ENCODE measurements around the gene AURKA. TPM values are rescaled to one million over a fixed set of nuclear protein-coding genes. Genes with fewer than 3 reads are reported as not detected.
"Not testable (repeated sequence)": the region's sequence is repeated elsewhere in the genome, so short reads cannot be mapped to it uniquely, and the experiment has no call there.

AURKA gene
- total and polyA plus RNA-seq, 12 donors, result 1.1 to 56.6 (median 3.1) TPM

DNA sequence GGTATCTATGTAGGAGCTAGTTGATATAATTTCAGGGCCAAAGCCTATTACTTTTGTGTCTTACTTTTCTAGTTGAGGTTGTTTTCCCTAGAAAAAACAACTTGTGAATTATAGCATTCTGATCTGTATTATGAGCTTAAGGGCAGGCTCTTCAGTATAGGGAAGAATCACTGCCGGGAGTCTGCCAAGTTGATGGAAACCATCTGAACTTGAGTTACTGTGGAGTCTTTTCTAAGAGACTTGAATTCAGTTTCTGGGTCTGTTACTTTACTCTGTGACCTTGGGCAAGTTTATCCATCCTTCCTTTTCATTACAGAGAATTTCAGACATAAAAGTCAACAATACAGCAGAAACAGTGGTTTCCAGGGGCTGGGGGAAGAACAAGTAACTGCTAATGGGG, 17.9 kb upstream of the AURKA start:
- Histone ChIP-seq H3K9me3 (replicated peaks in 1 of 3) (no peaks in the 10 kb centered on the region), H3K27ac (peak overlapping the region in 4 of 5 donors; percentile 3 to 84 (median 35)), H3K36me3 (replicated peaks in 1 of 2) (peaks cover 0 to 28% of the 10 kb centered on the region in 2 donors), H3K27me3 (no peaks in the 10 kb centered on the region), H3K4me3 (no peak overlapping the region), H3K4me1 (replicated peaks in 1 of 2) (peaks cover 0 to 23% of the 10 kb centered on the region in 2 donors)
- no peak for TF ChIP-seq POLR2A (IDR thresholded peaks at IDR 0.05)
- TF ChIP-seq, protein P1, sequence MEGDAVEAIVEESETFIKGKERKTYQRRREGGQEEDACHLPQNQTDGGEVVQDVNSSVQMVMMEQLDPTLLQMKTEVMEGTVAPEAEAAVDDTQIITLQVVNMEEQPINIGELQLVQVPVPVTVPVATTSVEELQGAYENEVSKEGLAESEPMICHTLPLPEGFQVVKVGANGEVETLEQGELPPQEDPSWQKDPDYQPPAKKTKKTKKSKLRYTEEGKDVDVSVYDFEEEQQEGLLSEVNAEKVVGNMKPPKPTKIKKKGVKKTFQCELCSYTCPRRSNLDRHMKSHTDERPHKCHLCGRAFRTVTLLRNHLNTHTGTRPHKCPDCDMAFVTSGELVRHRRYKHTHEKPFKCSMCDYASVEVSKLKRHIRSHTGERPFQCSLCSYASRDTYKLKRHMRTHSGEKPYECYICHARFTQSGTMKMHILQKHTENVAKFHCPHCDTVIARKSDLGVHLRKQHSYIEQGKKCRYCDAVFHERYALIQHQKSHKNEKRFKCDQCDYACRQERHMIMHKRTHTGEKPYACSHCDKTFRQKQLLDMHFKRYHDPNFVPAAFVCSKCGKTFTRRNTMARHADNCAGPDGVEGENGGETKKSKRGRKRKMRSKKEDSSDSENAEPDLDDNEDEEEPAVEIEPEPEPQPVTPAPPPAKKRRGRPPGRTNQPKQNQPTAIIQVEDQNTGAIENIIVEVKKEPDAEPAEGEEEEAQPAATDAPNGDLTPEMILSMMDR (IDR thresholded peaks at IDR 0.05), result no peak
- peak in 1 of 7 donors; percentile 46 for DNase-seq
- 53 to 93% (median 78%) methylated on average over 1 of the region's 1 CpG for WGBS, 4 donors
- intact Hi-C loops (cut with DNase I), result no loop called here

DNA sequence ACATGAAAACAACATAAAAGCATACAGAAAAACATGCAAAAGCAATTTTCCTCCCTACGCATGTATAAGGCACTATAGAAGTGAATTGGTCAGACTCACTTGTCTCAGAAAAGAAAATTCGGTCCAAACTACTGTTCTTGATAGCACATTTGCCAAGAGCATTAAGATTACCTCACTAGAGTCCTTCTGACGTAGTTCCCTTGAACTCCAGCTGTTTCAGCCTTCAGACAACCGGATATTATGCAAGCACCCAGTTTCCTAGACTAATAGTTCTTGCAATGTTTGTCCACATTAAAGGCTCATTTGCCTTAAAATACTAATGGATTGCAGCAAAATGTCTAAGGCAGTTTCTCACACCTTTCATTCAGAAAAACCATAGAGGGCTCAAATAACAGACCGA, 17.5 kb upstream of the AURKA start:
- DNase-seq, result peak in 2 of 7 donors; percentile 27 to 48
- WGBS, 4 donors, result 38 to 51% (median 48%) methylated on average over 5 of the region's 5 CpGs
- H3K27me3 ChIP-seq, result no peaks in the 10 kb centered on the region
- peak overlapping the region in 3 of 5 donors; percentile 27 to 84 (median 43) for H3K27ac ChIP-seq
- H3K9me3 ChIP-seq (replicated peaks in 1 of 3), result no peaks in the 10 kb centered on the region
- intact Hi-C loops (cut with DNase I), result no loop called here
- H3K4me1 ChIP-seq (replicated peaks in 1 of 2), result peaks cover 0 to 23% of the 10 kb centered on the region in 2 donors
- H3K4me3 ChIP-seq, result no peak overlapping the region
- peaks cover 0 to 32% of the 10 kb centered on the region in 2 donors for H3K36me3 ChIP-seq (replicated peaks in 1 of 2)
- TF ChIP-seq, protein P1 (IDR thresholded peaks at IDR 0.05), result no peak
- no peak for TF ChIP-seq POLR2A (IDR thresholded peaks at IDR 0.05)

DNA sequence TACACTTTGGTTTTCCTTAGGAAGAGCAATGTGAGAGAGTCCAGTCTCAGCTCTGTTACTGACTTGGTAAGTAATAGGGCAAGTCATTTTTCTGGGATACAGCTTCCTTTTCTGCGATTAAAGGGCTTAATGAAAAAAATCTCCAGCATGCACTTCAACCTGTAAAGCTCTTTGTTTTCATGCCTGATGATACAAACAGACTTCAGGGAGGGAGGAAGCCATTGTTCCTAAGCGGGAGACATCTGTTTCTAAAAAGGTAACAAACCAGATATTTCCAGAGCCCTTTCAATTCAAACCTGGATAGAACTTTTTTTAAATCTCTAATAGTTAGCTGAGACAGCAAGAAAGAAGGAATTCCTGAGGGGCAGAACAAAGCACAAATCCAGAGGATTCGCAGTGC, 14.9 kb upstream of the AURKA start:
- no peak overlapping the region for H3K4me3 ChIP-seq
- TF ChIP-seq, protein P1 (IDR thresholded peaks at IDR 0.05), result no peak
- TF ChIP-seq POLR2A (IDR thresholded peaks at IDR 0.05), result no peak
- intact Hi-C loops (cut with DNase I), result no loop called here
- H3K27ac ChIP-seq, result no peak overlapping the region
- DNase-seq, result no peak
- WGBS, 4 donors, result 88 to 98% (median 95%) methylated on average over 3 of the region's 3 CpGs
- no peaks in the 10 kb centered on the region for H3K9me3 ChIP-seq (replicated peaks in 1 of 3)
- no peaks in the 10 kb centered on the region for H3K27me3 ChIP-seq
- peaks cover 0 to 23% of the 10 kb centered on the region in 2 donors for H3K4me1 ChIP-seq (replicated peaks in 1 of 2)
- H3K36me3 ChIP-seq (replicated peaks in 1 of 2), result peaks cover 0 to 52% of the 10 kb centered on the region in 2 donors

DNA sequence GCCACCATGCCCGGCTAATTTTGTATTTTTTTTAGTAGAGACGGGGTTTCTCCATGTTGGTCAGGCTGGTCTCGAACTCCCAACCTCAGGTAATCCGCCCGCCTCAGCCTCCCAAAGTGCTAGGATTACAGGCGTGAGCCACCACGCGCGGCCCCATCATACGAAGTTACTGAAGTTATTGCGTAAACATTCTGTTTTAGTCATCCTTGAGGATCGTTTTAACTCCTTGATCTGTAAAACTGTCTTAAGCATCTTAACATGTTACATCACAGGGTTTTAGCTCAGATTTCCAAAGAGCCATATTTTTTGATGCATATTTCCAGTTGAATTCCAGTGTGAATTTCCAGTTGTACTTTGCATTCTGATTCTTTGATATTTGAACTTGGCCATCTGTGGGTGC, 13.3 kb upstream of the AURKA start:
- H3K4me3 ChIP-seq; intact Hi-C loops (cut with DNase I); H3K27ac ChIP-seq; H3K27me3 ChIP-seq; H3K9me3 ChIP-seq (replicated peaks in 1 of 3): not testable (repeated sequence)
- peak in 1 of 7 donors; percentile 35 for DNase-seq
- WGBS, 4 donors, result 92 to 96% (median 92%) methylated on average over 12 of the region's 12 CpGs
- Histone ChIP-seq H3K4me1 (replicated peaks in 1 of 2) (peaks cover 0 to 11% of the 10 kb centered on the region in 2 donors), H3K36me3 (replicated peaks in 1 of 2) (peaks cover 0 to 59% of the 10 kb centered on the region in 2 donors)

DNA sequence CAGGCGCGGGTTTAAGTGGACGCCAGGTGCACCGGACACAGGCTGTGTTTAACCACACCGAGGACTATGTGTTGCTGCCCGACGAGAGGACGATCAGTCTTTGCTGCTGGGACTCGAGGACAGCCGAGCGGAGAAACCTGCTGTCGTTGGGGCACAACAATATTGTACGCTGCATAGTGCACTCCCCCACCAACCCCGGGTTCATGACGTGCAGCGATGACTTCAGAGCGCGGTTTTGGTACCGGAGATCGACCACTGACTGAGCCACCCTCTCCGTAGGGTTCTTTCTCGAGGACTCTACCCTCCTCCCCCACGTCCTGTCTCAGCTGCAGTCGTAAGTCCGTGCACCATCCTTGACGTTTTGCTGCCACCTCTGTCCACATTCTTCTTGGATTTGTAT, 11.4 kb upstream of the AURKA start:
- H3K27ac ChIP-seq, result no peak overlapping the region
- H3K4me3 ChIP-seq, result no peak overlapping the region
- peaks cover 0 to 73% of the 10 kb centered on the region in 2 donors for H3K36me3 ChIP-seq (replicated peaks in 1 of 2)
- no peaks in the 10 kb centered on the region for H3K27me3 ChIP-seq
- intact Hi-C loops (cut with DNase I), result no loop called here
- TF ChIP-seq POLR2A (IDR thresholded peaks at IDR 0.05), result no peak
- TF ChIP-seq, protein P1 (IDR thresholded peaks at IDR 0.05), result no peak
- 90 to 95% (median 92%) methylated on average over 21 to 26 of the region's 26 CpGs for WGBS, 4 donors
- peak in 1 of 7 donors; percentile 44 for DNase-seq
- no peaks in the 10 kb centered on the region for H3K9me3 ChIP-seq (replicated peaks in 1 of 3)
- peaks cover 0 to 7% of the 10 kb centered on the region in 2 donors for H3K4me1 ChIP-seq (replicated peaks in 1 of 2)

Measured in adrenal gland (tissue), 12 donors.